Muscle of arm (tissue), 12 donors: ENCODE data around the gene CPAMD8. TPM values are rescaled to one million over a fixed set of nuclear protein-coding genes. Genes with fewer than 3 reads are reported as not detected.
"Not testable (repeated sequence)": the region's sequence is repeated elsewhere in the genome, so short reads cannot be mapped to it uniquely, and the experiment has no call there.

ENCODE experiments used
- DNase-seq: peaks from one replicate; pipeline ENCODE4 v3.0.0-alpha.2; 2013
- polyA plus RNA-seq, 12 donors: library from polyadenylated mRNA; unstranded; fragments of 120-200 nt; gene quantifications; one replicate each; pipeline ENCODE4 v1.2.1, GENCODE V29; 2013; ENCODE audit not compliant: insufficient read length in 12 of 12

The CPAMD8 gene
- polyA plus RNA-seq, 12 donors, result 1.6 to 30.7 (median 4.1) TPM; not detected in 1

DNA sequence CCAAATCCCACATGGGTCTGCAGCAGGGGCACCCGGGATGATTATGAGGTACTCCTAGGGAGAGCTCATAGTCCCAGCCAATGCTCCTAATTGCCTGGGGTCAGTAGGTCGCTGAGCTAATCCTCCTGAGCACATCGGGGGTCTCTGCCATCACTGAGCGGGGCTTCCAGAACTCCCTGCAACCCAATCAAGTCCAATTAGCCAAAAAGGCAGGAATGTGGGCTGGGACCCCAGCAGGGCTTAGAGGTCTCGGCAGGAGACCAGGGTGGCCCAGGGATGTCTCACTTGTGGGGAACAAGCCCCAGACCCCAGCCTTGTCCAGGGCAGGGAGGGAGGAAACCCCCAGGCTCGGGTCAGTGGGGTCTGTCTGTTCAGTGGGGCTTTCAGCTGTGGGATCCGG lies 17.1 kb upstream of the CPAMD8 start:
- DNase-seq, result no peak

DNA sequence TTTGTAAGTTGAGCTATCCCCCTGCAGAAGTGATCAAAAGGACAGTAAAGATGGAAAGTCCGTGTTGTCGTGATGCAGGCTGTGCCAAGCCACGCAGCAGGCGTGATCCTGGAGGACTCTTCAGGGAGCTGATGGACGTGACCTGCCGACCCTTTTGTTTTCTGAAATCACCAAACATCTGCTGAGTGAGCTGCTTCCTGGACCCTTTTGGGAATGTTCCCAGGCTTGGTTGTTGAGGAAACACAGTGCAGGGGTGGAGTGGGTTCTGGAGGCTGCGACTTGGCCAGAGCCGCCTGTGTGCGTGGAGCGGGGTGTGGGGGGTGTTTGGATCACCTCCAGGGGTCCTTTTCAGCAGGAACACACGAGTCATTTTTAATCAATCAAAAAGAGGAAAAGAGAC lies 15.4 kb upstream of the CPAMD8 start:
- peak; percentile 38 for DNase-seq

DNA sequence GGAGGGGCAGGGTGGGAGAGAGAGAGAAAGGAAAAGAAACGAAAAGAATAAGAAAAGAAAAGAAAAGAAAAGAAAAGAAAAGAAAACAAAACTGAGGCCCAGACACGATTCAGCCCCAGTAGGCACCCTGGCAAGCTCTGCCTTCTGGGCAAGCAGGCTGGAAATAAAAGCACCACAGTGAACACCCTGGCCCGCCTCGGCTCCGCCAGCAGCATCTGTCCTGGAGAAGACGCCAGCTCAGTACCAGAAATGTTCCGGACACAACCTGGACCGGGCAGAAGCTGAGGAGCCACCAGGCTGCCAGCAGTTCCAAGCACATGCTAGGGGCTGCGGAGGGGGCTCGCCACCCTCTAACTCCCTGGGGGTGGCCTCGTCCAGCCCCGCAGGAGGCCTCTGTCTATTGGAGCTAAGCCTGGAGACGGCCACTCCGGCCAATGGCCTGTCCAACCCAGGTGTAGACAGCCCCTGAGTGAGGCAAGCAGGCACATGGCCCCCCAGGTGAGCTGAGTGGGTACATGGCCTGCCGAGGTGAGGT lies 11.4 kb upstream of the CPAMD8 start:
- DNase-seq, result no peak

DNA sequence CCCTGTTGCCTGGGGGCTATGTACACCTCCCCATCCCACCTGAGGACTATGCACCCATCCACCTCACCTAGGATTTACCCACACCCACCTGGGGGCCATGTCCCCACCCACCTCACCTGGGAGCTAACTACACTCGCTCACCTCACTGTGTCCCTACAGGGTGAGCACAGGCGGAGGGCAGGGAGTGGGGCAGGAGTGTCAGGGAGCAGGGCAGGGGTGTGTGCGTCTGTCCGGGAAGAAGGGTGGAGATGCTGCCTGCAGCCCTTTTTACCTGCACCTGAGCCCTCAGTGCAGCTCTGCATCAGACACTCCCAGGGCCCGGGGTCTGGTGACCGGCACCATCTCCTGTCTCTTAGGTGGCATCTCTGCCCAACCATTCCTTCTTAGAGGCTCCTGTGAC lies 10.6 kb upstream of the CPAMD8 start:
- DNase-seq, result no peak

DNA sequence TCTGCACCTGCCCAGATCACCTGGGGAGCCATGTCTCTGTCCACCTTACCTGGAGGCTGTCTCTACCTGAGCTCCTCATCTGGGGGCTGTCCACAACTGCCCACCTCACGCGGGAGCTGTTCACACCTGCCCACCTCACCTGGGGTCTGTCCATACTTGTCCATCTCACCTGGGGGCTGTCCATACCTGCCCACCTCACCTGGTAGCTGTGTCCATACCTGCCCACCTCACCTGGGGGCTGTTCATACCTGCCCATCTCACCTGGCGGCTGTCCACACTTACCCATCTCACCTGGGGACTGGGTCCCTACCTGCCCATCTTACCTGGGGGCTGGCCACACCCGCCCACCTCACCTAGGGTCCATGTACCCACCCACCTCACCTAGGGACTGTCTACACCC lies 10.0 kb upstream of the CPAMD8 start:
- no peak for DNase-seq

DNA sequence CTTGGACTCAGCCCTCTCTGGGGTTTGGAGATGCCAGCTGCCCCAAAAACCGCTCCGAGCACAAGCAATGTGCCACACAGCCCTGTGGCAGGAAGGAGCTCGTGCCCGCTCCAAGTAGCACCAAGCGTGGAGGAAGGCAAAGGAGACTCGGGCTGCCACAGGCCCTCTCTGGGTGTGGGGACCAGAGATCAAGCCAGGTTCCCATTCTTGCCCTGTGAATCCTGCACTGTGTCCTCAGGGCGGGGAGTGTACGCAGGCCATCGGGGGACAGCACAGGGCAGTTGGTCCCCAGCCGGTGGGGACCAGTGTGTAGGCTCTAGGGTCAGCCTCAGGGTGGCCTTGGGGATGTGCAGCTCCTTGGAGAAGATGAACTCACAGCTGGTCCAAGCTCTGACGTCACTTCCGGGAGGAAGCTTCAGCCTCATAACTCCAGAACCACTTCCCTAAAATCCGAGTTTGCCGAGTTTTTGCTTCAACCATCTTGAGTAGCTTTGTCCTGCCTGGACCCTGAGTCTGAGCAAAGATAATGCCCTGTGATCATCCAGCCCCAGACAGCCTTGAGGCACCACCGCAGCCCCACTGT lies 9.3 kb upstream of the CPAMD8 start:
- peak; percentile 22 for DNase-seq

DNA sequence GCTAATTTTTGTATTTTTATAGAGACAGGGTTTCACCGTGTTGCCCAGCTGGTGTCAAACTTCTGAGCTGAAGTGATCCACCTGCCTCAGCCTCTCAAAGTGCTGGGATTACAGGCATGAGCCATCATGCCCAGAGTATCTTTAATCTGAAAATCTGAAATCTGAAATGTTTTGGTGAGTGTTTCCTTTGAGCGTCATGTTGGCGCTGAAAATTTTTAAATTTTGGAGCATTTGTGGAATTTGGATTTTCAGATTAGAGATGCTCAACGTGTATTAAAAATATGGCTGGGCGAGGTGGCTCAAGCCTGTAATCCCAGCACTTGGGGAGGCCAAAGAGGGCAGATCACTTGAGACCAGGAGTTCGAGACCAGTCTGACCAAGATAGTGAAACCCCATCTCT lies 5.1 kb upstream of the CPAMD8 start:
- no peak for DNase-seq

DNA sequence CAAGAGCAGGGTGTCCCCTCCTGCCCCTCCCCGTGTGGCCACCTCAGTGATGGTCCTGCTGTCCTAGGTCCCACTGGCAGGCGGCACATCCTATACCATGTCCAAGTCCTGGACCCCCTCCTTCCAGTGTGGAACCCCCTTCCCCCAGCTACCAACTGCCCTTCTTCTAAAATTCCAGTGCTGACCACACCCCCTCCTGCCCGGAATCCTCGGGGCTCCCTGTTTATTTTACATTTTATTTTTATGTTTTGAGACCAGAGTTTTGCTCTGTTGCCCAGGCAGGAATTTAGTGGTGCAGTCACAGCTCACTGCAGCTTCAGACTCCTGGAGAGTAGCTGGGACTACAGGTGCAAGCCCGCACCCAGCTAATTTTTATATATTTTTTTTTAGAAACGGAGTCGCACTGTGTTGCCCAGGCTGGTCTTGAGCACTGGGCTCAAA lies 945 bp upstream of the CPAMD8 start:
- no peak for DNase-seq

DNA sequence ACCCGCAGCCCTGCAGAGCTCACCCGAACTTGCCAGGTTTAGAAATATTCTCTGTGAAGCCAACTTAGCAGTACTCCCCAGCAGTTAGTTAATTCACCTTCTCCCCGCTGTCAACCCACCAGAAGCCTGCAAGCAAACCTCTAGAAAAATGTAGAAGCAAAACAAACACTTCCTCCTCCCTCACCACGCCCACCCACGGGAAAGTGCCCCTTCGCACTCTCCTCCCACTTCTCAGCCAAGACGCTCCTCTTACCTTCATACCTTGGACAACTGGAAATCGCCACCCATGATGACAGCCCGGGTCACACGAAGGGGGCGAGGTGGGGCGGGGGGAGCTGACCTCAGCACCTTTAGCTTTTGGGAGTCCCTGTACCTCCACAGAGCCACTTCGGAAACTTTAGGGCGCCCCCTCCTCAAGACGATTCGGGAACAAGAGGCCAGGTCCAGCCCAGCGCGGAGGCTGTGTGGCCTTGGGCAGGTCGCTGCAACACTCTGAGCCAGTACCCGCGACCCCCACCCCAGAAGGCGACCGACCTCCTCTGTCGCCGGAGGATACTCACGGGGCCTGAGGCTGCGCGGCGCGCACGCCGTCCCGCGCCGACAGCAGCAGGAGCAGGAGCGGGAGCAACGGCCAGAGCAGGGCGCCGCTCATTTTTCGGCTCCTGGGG lies 485 bp downstream of the CPAMD8 start:
- no peak for DNase-seq

DNA sequence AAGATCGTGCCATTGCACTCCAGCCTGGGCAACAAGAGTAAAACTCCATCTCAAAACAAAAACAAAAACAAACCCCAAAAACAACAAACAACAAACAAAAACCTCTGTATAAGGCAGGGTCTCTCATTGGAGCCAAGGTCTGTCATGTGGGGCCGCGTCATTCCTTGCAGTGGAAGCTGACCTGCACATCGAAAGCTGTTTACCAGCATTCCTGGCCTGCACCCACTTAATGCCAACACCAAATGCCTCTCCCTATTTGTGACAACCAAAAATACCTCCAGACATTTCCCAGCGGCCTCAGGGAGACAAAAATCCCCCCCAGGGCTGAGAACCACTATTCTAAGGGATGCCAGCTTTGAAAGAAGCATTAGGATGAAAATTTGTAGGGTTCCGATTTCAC lies 1.2 kb downstream of the CPAMD8 start:
- DNase-seq, result no peak

DNA sequence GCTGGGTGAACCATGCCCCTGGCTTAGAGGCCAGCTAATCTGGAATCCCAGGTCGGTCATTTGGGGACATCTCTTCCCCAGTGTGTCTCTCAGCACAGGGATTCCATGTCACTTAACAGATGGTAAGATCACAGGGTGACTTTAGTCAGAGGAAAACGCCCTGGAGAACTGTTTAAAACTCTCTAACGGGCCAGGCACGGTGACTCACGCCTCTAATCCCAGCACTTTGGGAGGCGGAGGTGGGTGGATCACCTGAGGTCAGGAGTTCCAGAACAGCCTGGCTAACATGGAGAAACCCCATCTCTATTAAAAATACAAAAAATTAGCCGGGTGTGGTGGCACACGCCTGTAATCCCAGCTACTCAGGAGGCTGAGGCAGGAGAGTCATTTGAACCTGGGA lies 1.7 kb downstream of the CPAMD8 start:
- DNase-seq, result not testable (repeated sequence)

DNA sequence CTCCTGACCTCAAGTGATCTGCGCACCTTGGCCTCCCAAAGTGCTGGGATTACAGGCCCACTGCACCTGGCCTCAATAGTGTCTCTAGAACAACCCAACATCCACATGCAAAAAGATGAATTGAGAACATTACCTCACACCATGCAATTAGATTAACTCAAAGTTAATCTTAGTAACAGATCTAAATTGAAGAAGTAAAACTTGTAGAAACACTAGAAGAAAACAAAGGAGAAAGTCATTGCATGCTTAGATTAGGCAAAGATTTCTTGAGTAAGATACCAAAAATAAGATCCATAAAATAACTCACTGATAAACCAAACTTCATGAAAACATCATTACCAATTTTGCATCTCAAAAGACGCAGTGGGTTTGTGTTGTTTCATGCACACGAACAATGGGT lies 2.8 kb downstream of the CPAMD8 start:
- no peak for DNase-seq

DNA sequence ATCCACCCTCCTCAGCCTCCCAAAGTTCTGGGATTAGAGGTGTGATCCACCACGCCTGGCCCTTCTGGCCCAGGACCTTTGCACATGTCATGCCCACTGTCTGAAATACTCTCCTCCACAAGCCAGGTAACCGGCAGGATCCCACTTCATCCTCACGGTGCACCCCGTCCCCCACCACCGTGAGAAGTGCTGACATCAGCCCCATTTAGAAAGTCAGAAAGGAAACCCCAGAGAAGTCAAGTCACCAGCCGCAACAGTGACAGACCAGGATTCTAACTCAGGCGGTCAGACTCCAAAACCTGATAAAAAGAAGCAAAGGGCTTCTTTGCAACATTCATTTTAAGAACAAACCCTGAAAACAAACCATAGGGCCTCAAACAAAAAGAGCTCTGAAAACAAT lies 3.9 kb downstream of the CPAMD8 start:
- DNase-seq, result no peak

DNA sequence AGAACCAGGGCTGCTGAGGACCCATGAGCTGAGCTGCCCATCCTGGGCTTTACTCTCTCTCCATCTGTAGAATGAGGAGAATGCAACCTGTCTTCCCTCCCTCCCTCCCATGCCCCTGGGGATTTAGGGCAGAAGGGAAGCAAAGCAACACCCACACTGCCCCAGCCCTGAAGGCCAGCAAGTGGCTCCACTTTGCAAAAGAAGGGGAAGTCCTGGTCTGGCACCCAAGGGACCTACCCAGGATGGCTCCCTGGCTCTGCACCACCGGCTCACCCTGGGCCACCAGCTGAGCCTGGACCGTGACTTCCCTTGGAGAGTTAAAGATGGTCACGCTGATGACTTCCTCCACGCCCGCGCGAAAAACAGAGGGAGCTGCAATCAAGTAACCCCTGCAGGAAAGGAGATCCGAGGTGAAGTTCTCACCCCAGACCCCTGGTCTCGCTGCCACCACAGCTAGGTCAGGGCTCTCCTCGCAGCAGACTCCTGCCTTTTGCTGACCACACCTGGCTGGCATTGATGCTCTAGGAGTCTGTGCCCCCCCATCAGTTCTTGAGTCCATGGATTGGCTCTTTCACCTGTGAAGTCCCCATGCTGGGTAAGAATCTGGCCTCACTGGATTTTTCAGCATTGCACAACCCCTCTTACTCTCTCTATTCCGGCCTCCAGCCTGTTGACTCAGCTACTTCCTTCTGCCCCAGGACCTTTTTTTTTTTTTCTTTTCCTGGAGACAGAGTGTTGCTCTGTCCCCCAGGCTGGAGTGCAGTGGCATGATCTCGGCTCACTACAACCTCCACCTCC lies 4.6 kb downstream of the CPAMD8 start:
- no peak for DNase-seq

DNA sequence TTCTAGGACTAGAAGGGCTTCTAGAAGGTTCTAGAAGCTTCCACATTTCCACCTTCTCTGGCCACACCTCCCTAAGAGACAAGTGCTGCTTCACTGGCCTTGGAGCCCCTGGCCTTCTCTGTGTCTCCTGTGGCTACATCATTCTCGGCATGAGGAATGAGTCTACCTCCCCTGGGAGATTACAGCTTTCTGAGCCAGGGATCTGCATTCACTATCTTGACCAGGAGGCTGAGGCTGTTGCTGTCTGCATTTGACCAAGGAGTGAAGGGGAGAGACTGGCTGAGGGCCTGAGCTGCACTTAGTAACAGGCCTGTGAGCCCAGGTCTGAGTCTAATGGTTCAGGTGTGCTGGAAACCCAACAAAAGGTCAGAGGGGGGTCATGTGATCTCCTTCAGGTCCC lies 5.3 kb downstream of the CPAMD8 start:
- DNase-seq, result no peak

DNA sequence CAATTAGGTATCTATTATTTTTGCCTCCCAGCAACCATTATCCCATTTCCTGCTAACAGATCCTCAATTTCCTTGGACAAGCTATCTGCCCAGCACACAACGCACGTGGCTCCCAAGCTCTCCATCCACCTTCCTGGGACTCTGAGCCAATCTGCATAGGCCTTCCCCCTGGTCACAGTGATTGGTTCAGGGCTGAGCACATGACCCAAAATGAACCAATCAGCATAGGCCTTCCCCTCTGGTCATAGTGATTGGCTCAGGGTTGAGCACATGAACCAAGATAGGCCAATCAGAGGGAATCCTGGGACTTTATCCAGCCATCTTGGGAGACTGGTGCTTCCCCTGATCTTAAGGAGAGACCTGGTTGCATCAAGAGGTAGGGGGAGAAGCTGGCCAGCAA lies 5.8 kb downstream of the CPAMD8 start:
- no peak for DNase-seq

DNA sequence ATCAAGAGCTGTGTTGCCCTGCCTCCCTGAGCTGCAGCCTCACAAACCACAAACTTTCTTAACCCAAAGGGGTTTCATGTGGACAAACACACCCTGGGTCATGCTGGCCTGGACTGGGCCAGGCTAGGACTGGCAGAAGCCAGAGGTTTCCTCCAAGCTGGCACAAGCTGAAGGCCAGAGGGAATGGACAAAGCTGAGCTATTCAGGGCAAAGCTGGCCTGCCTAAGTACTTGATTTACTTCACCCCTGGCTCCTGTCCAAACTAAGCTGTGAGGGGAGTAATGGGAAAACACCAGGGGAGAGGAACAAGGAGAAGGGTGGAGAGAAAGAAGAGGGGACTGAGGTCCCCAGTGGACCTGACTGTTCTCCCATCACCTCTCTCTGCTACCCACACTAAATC lies 6.2 kb downstream of the CPAMD8 start:
- DNase-seq, result no peak

DNA sequence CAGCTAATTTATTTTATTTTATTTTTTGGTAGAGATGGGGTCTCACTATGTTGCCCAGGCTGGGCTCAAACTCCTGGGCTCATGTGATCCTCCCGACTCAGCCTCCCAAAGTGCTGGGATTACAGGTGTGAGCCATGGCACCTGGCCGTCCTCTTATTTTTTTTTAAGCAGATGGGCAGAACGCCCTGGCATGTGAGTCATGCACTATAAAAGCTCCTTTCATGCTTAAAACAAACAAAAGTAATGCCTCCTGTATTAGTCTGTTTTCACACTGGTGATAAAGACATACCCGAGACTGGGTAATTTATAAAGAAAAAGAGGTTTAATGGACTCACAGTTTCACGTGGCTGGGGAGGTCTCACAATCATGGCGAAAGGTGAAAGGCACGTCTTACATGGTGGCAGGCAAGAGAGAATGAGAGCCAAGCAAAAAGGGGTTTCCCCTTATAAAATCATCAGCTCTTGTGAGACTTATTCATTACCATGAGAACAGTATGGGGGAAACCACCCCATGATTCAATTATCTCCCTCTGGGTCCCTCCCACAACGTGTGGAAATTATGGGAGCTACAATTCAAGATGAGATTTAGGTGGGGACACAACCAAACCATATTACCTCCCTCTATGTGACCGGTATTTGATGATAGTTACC lies 12.3 kb downstream of the CPAMD8 start:
- not testable (repeated sequence) for DNase-seq

DNA sequence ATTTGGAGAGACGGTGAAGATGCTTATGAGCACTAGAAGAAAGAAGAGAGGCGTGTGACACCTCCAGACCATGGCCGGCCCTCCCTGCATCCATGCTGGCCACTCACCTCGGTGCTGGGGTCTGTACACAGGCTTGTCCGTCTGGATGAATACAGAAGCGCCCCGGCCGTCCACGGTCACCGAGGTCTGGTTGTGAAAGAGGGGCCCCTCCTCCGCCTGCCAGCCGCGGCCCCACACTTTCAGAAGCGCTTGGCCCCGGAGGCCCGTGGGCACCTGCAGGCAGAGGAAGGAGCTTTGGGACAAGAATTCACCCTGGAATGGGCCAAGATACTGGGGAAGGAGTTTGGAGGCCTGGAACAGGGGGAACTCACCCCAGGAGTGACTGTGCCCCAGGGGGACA lies 15.1 kb downstream of the CPAMD8 start:
- DNase-seq, result no peak

DNA sequence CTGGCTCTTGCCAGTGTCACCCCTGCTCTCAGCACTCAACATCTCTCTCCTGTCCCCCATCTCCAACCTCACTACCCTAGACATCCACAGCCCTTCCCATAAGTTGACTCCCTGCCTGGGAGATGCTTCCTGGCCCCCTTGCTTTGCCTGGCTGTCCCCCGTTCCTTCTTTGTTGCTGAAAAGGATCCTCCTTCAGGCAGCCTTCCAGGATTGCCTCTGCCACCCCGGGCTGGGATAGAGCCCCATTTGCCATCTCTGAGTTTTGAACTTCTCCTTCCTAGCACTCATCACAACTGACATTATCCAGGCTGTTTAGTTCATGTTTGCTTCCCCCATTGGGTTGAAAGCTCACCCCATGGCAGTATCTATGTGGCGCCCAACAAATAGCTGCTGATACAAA lies 20.0 kb downstream of the CPAMD8 start:
- DNase-seq, result no peak

DNA sequence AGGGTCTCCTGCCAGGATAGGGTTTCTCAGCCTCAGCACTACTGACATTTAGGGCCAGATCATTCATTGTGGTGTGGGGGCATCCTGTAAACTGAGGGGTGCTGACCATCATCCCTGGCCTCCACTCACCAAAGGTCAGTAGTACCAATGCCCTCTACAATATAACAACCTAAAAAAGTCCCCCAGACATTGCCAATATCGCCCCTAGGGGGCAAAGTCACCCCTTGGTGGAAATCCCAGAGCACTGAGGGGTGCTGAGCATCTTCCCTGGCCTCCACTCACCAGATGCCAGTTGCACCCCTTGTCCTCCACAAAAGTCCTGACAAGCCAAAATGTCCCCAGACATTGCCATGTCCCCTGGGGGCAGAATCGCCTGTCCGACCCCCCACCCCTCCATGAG lies 21.6 kb downstream of the CPAMD8 start:
- no peak for DNase-seq

DNA sequence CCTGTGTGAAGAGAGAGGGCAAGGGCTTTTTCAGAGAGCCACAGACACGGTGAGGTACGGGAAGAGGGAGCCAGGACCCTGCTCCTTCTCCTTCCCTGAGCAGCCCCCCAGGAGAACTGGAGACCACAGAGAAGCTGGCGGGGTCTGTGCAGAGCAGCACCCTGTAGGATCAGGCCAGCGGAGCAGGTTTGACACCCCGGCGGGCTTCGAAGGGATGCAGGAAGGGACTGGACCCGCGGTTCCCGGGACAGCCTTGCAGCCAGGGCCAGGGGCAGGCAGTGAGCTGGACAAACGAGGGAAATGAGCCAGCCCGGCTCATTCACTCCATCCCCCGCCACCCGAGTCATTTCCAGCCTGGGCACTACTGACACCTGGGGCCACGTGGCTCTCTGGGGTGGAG lies 22.2 kb downstream of the CPAMD8 start:
- DNase-seq, result no peak
